ENCODE results near the gene SLN.
A peak's percentile ranks its signal among the peaks of the same experiment; 100 is the strongest.

SLN gene

DNA sequence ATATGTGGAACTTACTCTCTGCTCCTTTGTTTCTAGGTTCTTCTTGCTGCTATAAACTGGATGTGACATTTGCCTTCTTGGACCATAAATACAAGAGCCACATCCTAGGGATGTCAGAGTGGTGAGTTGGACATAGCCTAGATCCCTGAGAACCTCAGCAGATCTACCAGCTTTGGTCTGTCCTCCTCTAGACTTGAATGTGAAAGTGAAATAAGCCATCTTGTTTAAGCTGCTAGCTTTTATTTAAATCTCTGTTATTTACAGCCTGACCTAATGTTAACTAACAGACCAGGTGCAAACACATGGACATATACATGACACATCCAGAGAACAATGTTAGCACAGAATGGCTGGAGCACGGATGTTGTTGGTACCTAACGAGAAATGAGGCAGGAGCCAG, 36.0 kb downstream of the SLN start:
- Histone ChIP-seq H3K14ac (ENCODE audit: low read length) (no peak overlapping the region), H3K27ac (replicated peaks; ENCODE audit: low read length) (no peak overlapping the region), H2BK15ac (ENCODE audit: low read length) (no peak overlapping the region), H3K23ac (ENCODE audit: low read depth, low read length, poor library complexity) (no peak overlapping the region), H3K36me3 (replicated peaks in 1 of 2; ENCODE audit: control insufficient read depth in 2 of 2, insufficient read depth in 2 of 2, low read length in 2 of 2) (no peaks in the 10 kb centered on the region), H3K27me3 (ENCODE audit: control insufficient read depth in 3 of 3, insufficient read depth in 3 of 3, low read depth in 1 of 3, low read length in 3 of 3) (no peaks in the 10 kb centered on the region), H3K9me3 (replicated peaks in 1 of 2; ENCODE audit: control insufficient read depth in 2 of 2, insufficient read depth in 1 of 2, low read depth in 1 of 2, low read length in 2 of 2) (no peaks in the 10 kb centered on the region), H3K4me1 (ENCODE audit: control insufficient read depth in 2 of 2, insufficient read depth in 1 of 2, low read depth in 1 of 2, low read length in 2 of 2) (peaks cover 0 to 6% of the 10 kb centered on the region in 2 donors), H4K91ac (ENCODE audit: low read depth, low read length, poor library complexity) (no peak overlapping the region), H3K9ac (ENCODE audit: low read depth, low read length, poor library complexity) (no peak overlapping the region), H2BK5ac (ENCODE audit: low read length) (no peak overlapping the region), H3K4me3 (ENCODE audit: low read length in 2 of 2) (no peak overlapping the region), H2AFZ (ENCODE audit: low read length) (no peak overlapping the region), H2BK12ac (ENCODE audit: low read length) (no peak overlapping the region), H3K4me2 (ENCODE audit: insufficient read depth, low read length, poor library complexity, severe bottlenecking) (no peak overlapping the region), H2AK5ac (ENCODE audit: low read depth, low read length) (no peak overlapping the region), H2BK120ac (ENCODE audit: low read depth, low read length) (no peak overlapping the region), H4K8ac (ENCODE audit: low read depth, low read length) (no peak overlapping the region), H3K79me1 (ENCODE audit: low read depth, low read length) (no peaks in the 10 kb centered on the region), H3K4ac (ENCODE audit: low read length) (no peak overlapping the region), H3K18ac (ENCODE audit: low read length) (no peak overlapping the region)
- no CpG with 5 or more reads among the region's 2 CpGs for WGBS, 2 donors (ENCODE audit: extremely low coverage in 2 of 2, insufficient read length in 2 of 2, insufficient replicate concordance in 1 of 2)
- DNase-seq (ENCODE audit: low spot score) = no peak

- H3K79me1 ChIP-seq (ENCODE audit: low read depth, low read length) = no peaks in the 10 kb centered on the region
- no peak overlapping the region for H3K18ac ChIP-seq (ENCODE audit: low read length)
- no peak overlapping the region for H3K4me3 ChIP-seq (ENCODE audit: low read length in 2 of 2)
- H3K27me3 ChIP-seq (ENCODE audit: control insufficient read depth in 3 of 3, insufficient read depth in 3 of 3, low read depth in 1 of 3, low read length in 3 of 3) = no peaks in the 10 kb centered on the region
- H4K91ac ChIP-seq (ENCODE audit: low read depth, low read length, poor library complexity) = no peak overlapping the region
- H3K14ac ChIP-seq (ENCODE audit: low read length) = no peak overlapping the region
- no peak overlapping the region for H3K23ac ChIP-seq (ENCODE audit: low read depth, low read length, poor library complexity)
- no peak overlapping the region for H2AK5ac ChIP-seq (ENCODE audit: low read depth, low read length)
- H2BK15ac ChIP-seq (ENCODE audit: low read length) = no peak overlapping the region
- H2BK12ac ChIP-seq (ENCODE audit: low read length) = no peak overlapping the region
- H2BK5ac ChIP-seq (ENCODE audit: low read length) = no peak overlapping the region
- H3K9ac ChIP-seq (ENCODE audit: low read depth, low read length, poor library complexity) = no peak overlapping the region
- H4K8ac ChIP-seq (ENCODE audit: low read depth, low read length) = no peak overlapping the region
- H2BK120ac ChIP-seq (ENCODE audit: low read depth, low read length) = no peak overlapping the region
- no peak overlapping the region for H3K27ac ChIP-seq (replicated peaks; ENCODE audit: low read length)
- H3K4me2 ChIP-seq (ENCODE audit: insufficient read depth, low read length, poor library complexity, severe bottlenecking) = no peak overlapping the region
- H3K4me1 ChIP-seq (ENCODE audit: control insufficient read depth in 2 of 2, insufficient read depth in 1 of 2, low read depth in 1 of 2, low read length in 2 of 2) = peaks cover 4 to 40% of the 10 kb centered on the region in 2 donors
- H3K4ac ChIP-seq (ENCODE audit: low read length) = no peak overlapping the region
- H3K9me3 ChIP-seq (replicated peaks in 1 of 2; ENCODE audit: control insufficient read depth in 2 of 2, insufficient read depth in 1 of 2, low read depth in 1 of 2, low read length in 2 of 2) = no peaks in the 10 kb centered on the region
- peak overlapping the region; percentile 23 for H2AFZ ChIP-seq (ENCODE audit: low read length)
- H3K36me3 ChIP-seq (replicated peaks in 1 of 2; ENCODE audit: control insufficient read depth in 2 of 2, insufficient read depth in 2 of 2, low read length in 2 of 2) = no peaks in the 10 kb centered on the region
- DNase-seq (ENCODE audit: low spot score) = no peak
- WGBS, 2 donors (ENCODE audit: extremely low coverage in 2 of 2, insufficient read length in 2 of 2, insufficient replicate concordance in 1 of 2) = no CpG with 5 or more reads among the region's 4 CpGs
Observed at GRCh38 chr11:107669893-107670601, 41.8 kb downstream of the SLN start.

DNA sequence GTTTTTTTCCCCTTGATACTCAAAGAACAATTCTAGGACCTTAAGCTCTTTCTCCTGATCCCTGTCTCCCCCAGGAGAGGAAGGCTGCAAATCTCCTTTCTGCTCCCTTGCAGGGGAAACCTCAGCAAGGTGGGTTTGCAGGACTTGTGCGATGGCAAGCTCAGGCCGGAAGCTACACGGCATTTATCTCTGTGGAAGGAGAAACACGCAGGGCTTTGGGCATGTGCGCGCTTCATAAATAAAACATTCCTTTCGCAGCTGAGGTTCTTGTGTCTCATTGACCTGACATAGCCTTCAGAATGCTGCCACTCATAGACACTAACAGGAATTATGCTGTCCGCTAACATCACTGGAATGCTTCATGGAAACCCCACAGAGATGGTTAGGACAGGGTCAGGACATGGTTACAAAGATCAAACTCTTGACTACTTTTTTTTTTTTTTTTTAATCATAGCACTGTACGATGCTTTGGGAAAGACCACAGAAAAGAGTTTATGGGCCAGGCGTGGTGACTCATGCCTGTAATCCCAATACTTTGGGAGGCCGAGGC, 42.6 kb downstream of the SLN start:
- Histone ChIP-seq H4K91ac (ENCODE audit: low read depth, low read length, poor library complexity) (no peak overlapping the region), H3K27ac (replicated peaks; ENCODE audit: low read length) (no peak overlapping the region), H3K4ac (ENCODE audit: low read length) (no peak overlapping the region), H4K8ac (ENCODE audit: low read depth, low read length) (no peak overlapping the region), H2BK15ac (ENCODE audit: low read length) (no peak overlapping the region), H3K18ac (ENCODE audit: low read length) (no peak overlapping the region), H2AFZ (ENCODE audit: low read length) (peak overlapping the region; percentile 30), H3K4me2 (ENCODE audit: insufficient read depth, low read length, poor library complexity, severe bottlenecking) (no peak overlapping the region), H3K9me3 (replicated peaks in 1 of 2; ENCODE audit: control insufficient read depth in 2 of 2, insufficient read depth in 1 of 2, low read depth in 1 of 2, low read length in 2 of 2) (no peaks in the 10 kb centered on the region), H2BK12ac (ENCODE audit: low read length) (no peak overlapping the region), H3K27me3 (ENCODE audit: control insufficient read depth in 3 of 3, insufficient read depth in 3 of 3, low read depth in 1 of 3, low read length in 3 of 3) (no peaks in the 10 kb centered on the region), H3K9ac (ENCODE audit: low read depth, low read length, poor library complexity) (no peak overlapping the region), H2BK120ac (ENCODE audit: low read depth, low read length) (no peak overlapping the region), H3K4me1 (ENCODE audit: control insufficient read depth in 2 of 2, insufficient read depth in 1 of 2, low read depth in 1 of 2, low read length in 2 of 2) (peaks cover 4 to 45% of the 10 kb centered on the region in 2 donors), H2BK5ac (ENCODE audit: low read length) (no peak overlapping the region), H3K79me1 (ENCODE audit: low read depth, low read length) (no peaks in the 10 kb centered on the region), H2AK5ac (ENCODE audit: low read depth, low read length) (no peak overlapping the region), H3K14ac (ENCODE audit: low read length) (no peak overlapping the region), H3K36me3 (replicated peaks in 1 of 2; ENCODE audit: control insufficient read depth in 2 of 2, insufficient read depth in 2 of 2, low read length in 2 of 2) (no peaks in the 10 kb centered on the region), H3K4me3 (ENCODE audit: low read length in 2 of 2) (no peak overlapping the region), H3K23ac (ENCODE audit: low read depth, low read length, poor library complexity) (no peak overlapping the region)
- no peak for DNase-seq (ENCODE audit: low spot score)
- WGBS, 2 donors (ENCODE audit: extremely low coverage in 2 of 2, insufficient read length in 2 of 2, insufficient replicate concordance in 1 of 2) = no CpG with 5 or more reads among the region's 11 CpGs

DNA sequence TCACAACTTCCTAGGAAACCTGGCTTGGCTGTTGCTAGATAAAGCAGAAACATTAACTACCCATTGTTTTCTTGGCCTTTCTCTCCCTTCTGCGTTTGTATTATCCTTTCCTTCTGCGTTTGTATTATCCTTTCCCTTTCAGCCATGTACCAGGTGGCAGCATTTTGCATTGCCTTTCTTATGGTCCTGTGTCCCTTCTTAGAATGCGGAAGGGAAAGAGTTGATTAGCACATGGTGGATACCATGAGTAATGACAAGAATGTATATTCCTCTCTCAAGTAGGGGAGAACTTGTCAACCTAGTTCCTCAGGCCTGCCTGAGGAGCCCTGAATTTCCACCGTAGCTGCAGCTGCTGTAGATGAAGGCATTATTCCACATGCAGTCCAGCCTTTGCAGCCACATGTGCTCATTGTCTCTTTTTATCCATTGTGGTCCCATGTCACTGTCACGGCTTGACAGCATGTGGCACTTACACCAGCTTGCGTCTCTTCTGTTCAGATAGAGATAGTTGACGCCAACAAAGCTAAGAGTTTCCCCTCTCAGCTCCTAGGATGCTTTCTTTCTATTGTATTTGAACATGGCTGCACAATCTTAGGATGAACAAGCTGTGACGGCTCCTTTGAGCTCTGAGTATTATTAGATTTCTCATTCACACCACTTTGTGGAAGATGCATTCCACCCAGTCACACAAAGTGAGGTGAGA, 44.8 kb downstream of the SLN start:
- no peak overlapping the region for H2AK5ac ChIP-seq (ENCODE audit: low read depth, low read length)
- no peak overlapping the region for H3K4me3 ChIP-seq (ENCODE audit: low read length in 2 of 2)
- H3K4me2 ChIP-seq (ENCODE audit: insufficient read depth, low read length, poor library complexity, severe bottlenecking) = no peak overlapping the region
- no peak overlapping the region for H3K23ac ChIP-seq (ENCODE audit: low read depth, low read length, poor library complexity)
- no CpG with 5 or more reads among the region's 8 CpGs for WGBS, 2 donors (ENCODE audit: extremely low coverage in 2 of 2, insufficient read length in 2 of 2, insufficient replicate concordance in 1 of 2)
- H2BK12ac ChIP-seq (ENCODE audit: low read length) = no peak overlapping the region
- no peaks in the 10 kb centered on the region for H3K36me3 ChIP-seq (replicated peaks in 1 of 2; ENCODE audit: control insufficient read depth in 2 of 2, insufficient read depth in 2 of 2, low read length in 2 of 2)
- H2BK5ac ChIP-seq (ENCODE audit: low read length) = no peak overlapping the region
- H3K9me3 ChIP-seq (replicated peaks in 1 of 2; ENCODE audit: control insufficient read depth in 2 of 2, insufficient read depth in 1 of 2, low read depth in 1 of 2, low read length in 2 of 2) = no peaks in the 10 kb centered on the region
- H3K18ac ChIP-seq (ENCODE audit: low read length) = no peak overlapping the region
- no peaks in the 10 kb centered on the region for H3K27me3 ChIP-seq (ENCODE audit: control insufficient read depth in 3 of 3, insufficient read depth in 3 of 3, low read depth in 1 of 3, low read length in 3 of 3)
- H3K27ac ChIP-seq (replicated peaks; ENCODE audit: low read length) = no peak overlapping the region
- H3K4ac ChIP-seq (ENCODE audit: low read length) = no peak overlapping the region
- H2BK15ac ChIP-seq (ENCODE audit: low read length) = no peak overlapping the region
- H4K8ac ChIP-seq (ENCODE audit: low read depth, low read length) = no peak overlapping the region
- H2AFZ ChIP-seq (ENCODE audit: low read length) = no peak overlapping the region
- H2BK120ac ChIP-seq (ENCODE audit: low read depth, low read length) = no peak overlapping the region
- DNase-seq (ENCODE audit: low spot score) = no peak
- H3K9ac ChIP-seq (ENCODE audit: low read depth, low read length, poor library complexity) = no peak overlapping the region
- no peak overlapping the region for H3K14ac ChIP-seq (ENCODE audit: low read length)
- H3K79me1 ChIP-seq (ENCODE audit: low read depth, low read length) = no peaks in the 10 kb centered on the region
- H3K4me1 ChIP-seq (ENCODE audit: control insufficient read depth in 2 of 2, insufficient read depth in 1 of 2, low read depth in 1 of 2, low read length in 2 of 2) = peaks cover 4 to 45% of the 10 kb centered on the region in 2 donors
- no peak overlapping the region for H4K91ac ChIP-seq (ENCODE audit: low read depth, low read length, poor library complexity)
